Omental fat pad (tissue), 4 donors: Measurements from ENCODE around the gene ZBTB45. TPM values are rescaled to one million over a fixed set of nuclear protein-coding genes. Genes with fewer than 3 reads are reported as not detected.

Experiments used
- ATAC-seq: fragments of 150-250 bp; one replicate; pipeline ENCODE4 v1.9.1; 2016; ENCODE audit warnings: mild to moderate bottlenecking, moderate library complexity; ENCODE audit not compliant: low FRiP score
- DNase-seq: peaks from one replicate; pipeline ENCODE4 v3.0.0-alpha.2; 2019; ENCODE audit warnings: low spot score
- CTCF ChIP-seq, 3 donors: fragments of 450-650 bp; IDR thresholded peaks; one replicate each; pipeline ENCODE4 v1.5.1; 2016 to 2017; ENCODE audit warnings: antibody characterized with exemption in 3 of 3, mild to moderate bottlenecking in 3 of 3, moderate library complexity in 2 of 3
- total RNA-seq, 4 donors: library from RNA; depleted of rRNA; stranded (reverse); fragments of >200 nt; gene quantifications; one replicate each; pipeline ENCODE4 v1.1.0, GENCODE V29; 2016

Gene ZBTB45
- total RNA-seq, result 10 to 100 TPM in 1 of 4 donors, 1 to 10 TPM in 3; 4.6 to 10.2 (median 8.4) TPM

GRCh38 chr19:58519355-58520256 is at the start of gene ZBTB45:
TSS of gene ZBTB45 (minus strand) at chr19:58519810. CDS start at chr19:58517673, 2,137 bp downstream.
- DNase-seq, result peak; percentile 72
- TF ChIP-seq CTCF (IDR thresholded peaks at IDR 0.05), result peak in 2 of 3 donors; percentile 18 to 70
- peak; percentile 92 for ATAC-seq

- no peak for DNase-seq
- TF ChIP-seq CTCF (IDR thresholded peaks at IDR 0.05), result no peak
- no peak for ATAC-seq
These were observed 49.0 kb upstream of the ZBTB45 start for GRCh38 chr19:58568453-58569130.

- TF ChIP-seq CTCF (IDR thresholded peaks at IDR 0.05), result no peak
- ATAC-seq (no peak), DNase-seq (no peak)
These were observed 47.4 kb upstream of the ZBTB45 start for GRCh38 chr19:58566989-58567388.

GRCh38 chr19:58563823-58564222 is 44.2 kb upstream of the ZBTB45 start:
- TF ChIP-seq CTCF (IDR thresholded peaks at IDR 0.05), result no peak
- no peak for DNase-seq
- no peak for ATAC-seq

- no peak for TF ChIP-seq CTCF (IDR thresholded peaks at IDR 0.05)
- DNase-seq, result no peak
- no peak for ATAC-seq
These were observed 43.5 kb upstream of the ZBTB45 start for GRCh38 chr19:58563034-58563573.

- TF ChIP-seq CTCF (IDR thresholded peaks at IDR 0.05), result no peak
- no peak for DNase-seq
- no peak for ATAC-seq
These were observed 42.8 kb upstream of the ZBTB45 start for GRCh38 chr19:58562122-58563033.
